GM23248 (cell line): ENCODE results near the gene SPEM1. TPM values are rescaled to one million over a fixed set of nuclear protein-coding genes. Genes with fewer than 3 reads are reported as not detected.

ENCODE experiments used
- DNase-seq: peaks from one replicate; pipeline ENCODE4 v3.0.0-alpha.2; 2015
- H2AFZ ChIP-seq: fragments of 200-600 bp; sonication (generic); 2 replicates; pipeline ENCODE4 v1.6.1; 2016; ENCODE audit warnings: antibody characterized with exemption
- H3F3A ChIP-seq: fragments of 200-600 bp; sonication (generic); 2 replicates; pipeline ENCODE4 v1.6.1; 2016; ENCODE audit warnings: mild to moderate bottlenecking, antibody characterized with exemption, mixed run types; ENCODE audit not compliant: insufficient read depth
- H3K27ac ChIP-seq: fragments of 200-600 bp; sonication (generic); 2 replicates; pipeline ENCODE4 v1.5.1; 2016; ENCODE audit warnings: mild to moderate bottlenecking
- H3K27me3 ChIP-seq: fragments of 200-600 bp; sonication (generic); replicated peaks from 2 replicates; pipeline ENCODE4 v1.6.1; 2016; ENCODE audit warnings: mild to moderate bottlenecking; ENCODE audit not compliant: insufficient read depth
- H3K36me3 ChIP-seq: fragments of 200-600 bp; sonication (generic); 2 replicates; pipeline ENCODE4 v1.6.1; 2016; ENCODE audit warnings: low read depth, mild to moderate bottlenecking
- H3K4me1 ChIP-seq: fragments of 200-600 bp; sonication (generic); 2 replicates; pipeline ENCODE4 v1.6.1; 2016; ENCODE audit warnings: mild to moderate bottlenecking; ENCODE audit not compliant: insufficient read depth
- H3K4me2 ChIP-seq: fragments of 200-600 bp; sonication (generic); one replicate; pipeline ENCODE4 v1.6.1; 2016; ENCODE audit warnings: mild to moderate bottlenecking; ENCODE audit not compliant: unreplicated experiment
- H3K4me3 ChIP-seq: fragments of 200-600 bp; sonication (generic); 2 replicates; pipeline ENCODE4 v1.5.1; 2016; ENCODE audit warnings: mild to moderate bottlenecking
- H3K79me2 ChIP-seq: fragments of 200-600 bp; sonication (generic); 2 replicates; pipeline ENCODE4 v1.6.1; 2016; ENCODE audit warnings: mild to moderate bottlenecking; ENCODE audit not compliant: insufficient read depth
- H3K9ac ChIP-seq: fragments of 200-600 bp; sonication (generic); 2 replicates; pipeline ENCODE4 v1.6.1; 2016; ENCODE audit warnings: mild to moderate bottlenecking
- H3K9me2 ChIP-seq: fragments of 200-600 bp; sonication (generic); 2 replicates; pipeline ENCODE4 v1.6.1; 2016; ENCODE audit warnings: mixed run types, mild to moderate bottlenecking, moderate library complexity; ENCODE audit not compliant: insufficient read depth
- H3K9me3 ChIP-seq: fragments of 200-600 bp; sonication (generic); one replicate; pipeline ENCODE4 v1.6.1; 2017; ENCODE audit warnings: low read depth
- H4K20me1 ChIP-seq: fragments of 200-600 bp; sonication (generic); 2 replicates; pipeline ENCODE4 v1.6.0; 2016; ENCODE audit not compliant: insufficient read depth
- EZH2 ChIP-seq: fragments of 200-600 bp; sonication (generic); IDR thresholded peaks from 2 replicates; pipeline ENCODE4 v1.6.1; 2018; ENCODE audit warnings: antibody characterized with exemption, mild to moderate bottlenecking; ENCODE audit not compliant: insufficient read depth, poor library complexity, severe bottlenecking
- EZH2phosphoT487 ChIP-seq: fragments of 200-600 bp; sonication (generic); IDR thresholded peaks from 2 replicates; pipeline ENCODE4 v1.6.1; 2018; ENCODE audit warnings: antibody characterized with exemption, moderate library complexity, mild to moderate bottlenecking, low read depth; ENCODE audit not compliant: insufficient read depth
- WGBS, 2 experiments: methylation state at CpG; one replicate each; pipeline ENCODE4 v1.1.6; 2015 to 2017; ENCODE audit warnings: low lambda C conversion rate in 2 of 2, low coverage in 1 of 2; ENCODE audit errors: missing lambda C conversion rate in 2 of 2; 5-methylcytosine and 5-hydroxymethylcytosine counted together
- in situ Hi-C: fragments of 300-500 bp; cut with MboI; formaldehyde crosslinking; loops from 2 replicates; pipeline ENCODE4 v1.15.0; 2020
- polyA plus RNA-seq: library from polyadenylated mRNA; unstranded; fragments of >200 nt; fragmentation: Nextera tagmentation; extraction: Ambion mirVana; gene quantifications from 2 replicates; pipeline ENCODE4 v1.2.1, GENCODE V29; 2016
- total RNA-seq: library from RNA; depleted of rRNA; stranded (reverse); fragments of >200 nt; shearing (Covaris generic); gene quantifications from 2 replicates; pipeline ENCODE4 v1.2.3, GENCODE V29; 2014; rRNA removed

The SPEM1 gene
- total RNA-seq (not detected in 2 replicates), polyA plus RNA-seq (not detected in 2 replicates)

DNA sequence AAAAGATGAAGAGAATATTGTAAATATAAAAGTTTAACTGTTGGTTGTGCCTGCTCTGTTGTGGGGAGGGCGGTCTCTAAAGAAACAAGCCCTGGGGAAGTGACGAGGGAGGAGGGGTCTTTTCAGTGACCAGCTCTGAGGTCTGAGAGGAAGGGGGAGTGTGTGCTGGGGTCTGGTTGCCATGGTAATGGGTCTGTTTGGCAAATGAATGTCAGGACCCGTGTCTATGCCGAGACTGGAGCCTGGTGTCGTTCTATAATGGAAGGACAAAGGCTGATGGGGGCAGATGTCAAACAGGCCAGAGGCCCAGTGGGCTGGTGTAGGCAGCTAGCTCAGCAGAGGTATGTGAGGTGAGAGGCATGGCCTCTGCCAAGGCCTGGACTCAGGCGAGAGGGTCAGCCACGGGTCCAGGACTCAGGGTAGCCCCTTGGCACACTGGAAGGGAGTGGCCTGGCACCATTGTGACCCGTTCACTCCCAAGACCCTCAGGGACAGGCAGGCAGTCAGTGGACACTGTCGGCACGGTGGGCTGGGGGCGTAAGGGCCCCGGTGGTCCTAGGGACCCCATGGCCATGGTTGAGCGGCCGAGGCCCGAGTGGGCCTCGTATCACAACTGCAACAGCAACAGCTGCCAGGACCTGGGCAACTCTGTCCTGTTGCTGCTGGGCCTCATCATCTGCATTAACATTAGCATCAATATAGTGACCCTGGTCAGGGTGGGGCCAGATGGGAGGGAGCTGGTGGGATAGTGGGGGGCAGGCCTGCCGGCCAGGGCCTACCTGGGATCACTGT is at the start of gene SPEM1:
Gene SPEM1 (plus strand): TSS at position 506 of the 792 bp plus-strand sequence. CDS start 61 bp downstream, at position 567.
- no peak for TF ChIP-seq EZH2phosphoT487
- TF ChIP-seq EZH2: no peak
- Histone ChIP-seq H3K9me3 (no peaks in the 10 kb centered on the region), H3K27me3 (no peaks in the 10 kb centered on the region), H2AFZ (no peak within 1 kb of the TSS), H3K79me2 (no peaks in the 10 kb centered on the region), H3K4me3 (no peak within 1 kb of the TSS), H3K4me2 (no peak within 1 kb of the TSS), H4K20me1 (no peaks in the 10 kb centered on the region), H3K9ac (no peak within 1 kb of the TSS), H3F3A (no peaks in the 10 kb centered on the region), H3K27ac (no peak within 1 kb of the TSS), H3K9me2 (no peaks in the 10 kb centered on the region), H3K4me1 (no peaks in the 10 kb centered on the region), H3K36me3 (no peaks in the 10 kb centered on the region)
- no peak for DNase-seq
- 74 to 78% methylated on average over 17 of the region's 17 CpGs for WGBS, 2 experiments
- in situ Hi-C loops: no loop called here

- Histone ChIP-seq H4K20me1 (no peaks in the 10 kb centered on the region), H3K4me3 (no peak overlapping the region), H3K4me2 (no peak overlapping the region), H3K27me3 (no peaks in the 10 kb centered on the region), H3K9me2 (no peaks in the 10 kb centered on the region), H3K79me2 (no peaks in the 10 kb centered on the region), H2AFZ (no peak overlapping the region), H3F3A (no peaks in the 10 kb centered on the region), H3K27ac (no peak overlapping the region), H3K4me1 (no peaks in the 10 kb centered on the region), H3K9me3 (no peaks in the 10 kb centered on the region), H3K9ac (no peak overlapping the region), H3K36me3 (no peaks in the 10 kb centered on the region)
- TF ChIP-seq EZH2phosphoT487: no peak
- no peak for TF ChIP-seq EZH2
- DNase-seq: no peak
- WGBS, 2 experiments: 76 to 85% methylated on average over 4 of the region's 4 CpGs
- in situ Hi-C loops: no loop called here
Measured at GRCh38 chr17:7370853-7371252, 49.3 kb upstream of the SPEM1 start.

- H3K9me2 ChIP-seq: no peaks in the 10 kb centered on the region
- no peak overlapping the region for H3K9ac ChIP-seq
- H3K9me3 ChIP-seq: no peaks in the 10 kb centered on the region
- WGBS, 2 experiments: 71 to 88% methylated on average over 2 of the region's 2 CpGs
- H3K27me3 ChIP-seq: no peaks in the 10 kb centered on the region
- H3K27ac ChIP-seq: no peak overlapping the region
- H3K36me3 ChIP-seq: no peaks in the 10 kb centered on the region
- in situ Hi-C loops: no loop called here
- H4K20me1 ChIP-seq: no peaks in the 10 kb centered on the region
- H3K79me2 ChIP-seq: no peaks in the 10 kb centered on the region
- no peak overlapping the region for H3K4me3 ChIP-seq
- H3K4me2 ChIP-seq: no peak overlapping the region
- no peak for DNase-seq
- TF ChIP-seq EZH2: no peak
- TF ChIP-seq EZH2phosphoT487: no peak
- no peak overlapping the region for H2AFZ ChIP-seq
- no peaks in the 10 kb centered on the region for H3K4me1 ChIP-seq
- no peaks in the 10 kb centered on the region for H3F3A ChIP-seq
Measured at GRCh38 chr17:7374353-7374752, 45.8 kb upstream of the SPEM1 start.

DNA sequence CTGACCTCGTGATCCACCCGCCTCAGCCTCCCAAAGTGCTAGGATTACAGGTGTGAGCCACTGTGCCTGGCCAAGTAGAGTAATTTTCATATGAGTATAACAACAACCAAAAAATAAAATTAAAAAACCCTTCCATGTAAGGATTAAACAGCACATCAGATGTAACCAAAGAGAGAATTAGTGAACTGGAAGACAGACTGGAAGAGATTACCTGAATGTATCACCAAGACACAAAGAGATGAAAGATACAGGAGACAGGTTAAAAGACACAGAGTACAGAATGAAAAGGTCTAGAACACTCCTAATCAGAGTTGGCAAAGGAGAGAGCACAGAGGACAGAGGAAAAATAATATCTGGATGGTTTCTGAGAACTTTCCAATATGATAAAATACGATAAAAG is 41.0 kb upstream of the SPEM1 start:
- Histone ChIP-seq H2AFZ (no peak overlapping the region), H3K4me1 (peaks cover 6% of the 10 kb centered on the region), H3K4me3 (no peak overlapping the region), H3K36me3 (no peaks in the 10 kb centered on the region), H3K27me3 (no peaks in the 10 kb centered on the region), H3F3A (no peaks in the 10 kb centered on the region), H3K4me2 (no peak overlapping the region), H3K9ac (no peak overlapping the region), H3K9me2 (no peaks in the 10 kb centered on the region), H3K27ac (no peak overlapping the region), H3K79me2 (no peaks in the 10 kb centered on the region), H3K9me3 (no peaks in the 10 kb centered on the region), H4K20me1 (no peaks in the 10 kb centered on the region)
- in situ Hi-C loops: no loop called here
- WGBS, 2 experiments: 88% methylated on average over 3 of the region's 3 CpGs
- DNase-seq: no peak
- TF ChIP-seq EZH2: no peak
- no peak for TF ChIP-seq EZH2phosphoT487
